HepG2 (cell line): Measurements from ENCODE around the gene LRRC45. TPM values are rescaled to one million over a fixed set of nuclear protein-coding genes. Genes with fewer than 3 reads are reported as not detected.

Source experiments
- DNMT1 ChIP-seq: sonication (generic); formaldehyde crosslinking; IDR thresholded peaks from 2 replicates; pipeline ENCODE4 v1.5.1; 2020; ENCODE audit warnings: mild to moderate bottlenecking, missing genetic modification reagents
- FOSL2 ChIP-seq: sonication (generic); formaldehyde crosslinking; IDR thresholded peaks from 2 replicates; pipeline ENCODE4 v1.4.0; 2020; ENCODE audit warnings: missing genetic modification reagents
- HDAC2 ChIP-seq: sonication (generic); formaldehyde crosslinking; IDR thresholded peaks from 2 replicates; pipeline ENCODE4 v1.4.0; 2020; ENCODE audit warnings: missing genetic modification reagents
- HMG20A ChIP-seq: IDR thresholded peaks from 2 replicates; pipeline ENCODE4 v1.6.1; 2016; ENCODE audit warnings: borderline replicate concordance
- IKZF4 ChIP-seq: sonication (generic); formaldehyde crosslinking; IDR thresholded peaks from 2 replicates; pipeline ENCODE4 v1.5.1; 2020; ENCODE audit warnings: borderline replicate concordance, mild to moderate bottlenecking, low read depth, missing genetic modification reagents; ENCODE audit errors: not compliant biosample characterization
- MED13 ChIP-seq: sonication (generic); formaldehyde crosslinking; IDR thresholded peaks from 2 replicates; pipeline ENCODE4 v1.5.0; 2020; ENCODE audit warnings: missing genetic modification reagents
- PAX8 ChIP-seq: sonication (generic); formaldehyde crosslinking; IDR thresholded peaks from 2 replicates; pipeline ENCODE4 v1.8.0; 2022; ENCODE audit warnings: mild to moderate bottlenecking, missing genetic modification reagents, borderline replicate concordance
- PCBP2 ChIP-seq: fragments of 200-400 bp; formaldehyde crosslinking; optimal IDR thresholded peaks from 2 replicates; pipeline ENCODE3; 2018; ENCODE audit warnings: low read length, low read depth; ENCODE audit not compliant: poor library complexity, severe bottlenecking
- SETDB1 ChIP-seq: sonication (generic); formaldehyde crosslinking; IDR thresholded peaks from 2 replicates; pipeline ENCODE4 v1.5.1; 2020; ENCODE audit warnings: missing genetic modification reagents, mild to moderate bottlenecking, borderline replicate concordance
- SSRP1 ChIP-seq: IDR thresholded peaks from 2 replicates; pipeline ENCODE4 v1.6.1; 2016; ENCODE audit warnings: control low read depth
- TBX2 ChIP-seq: sonication (generic); formaldehyde crosslinking; IDR thresholded peaks from 2 replicates; pipeline ENCODE4 v1.5.0; 2020; ENCODE audit warnings: missing genetic modification reagents, mild to moderate bottlenecking, borderline replicate concordance
- TFDP1 ChIP-seq: IDR thresholded peaks from 2 replicates; pipeline ENCODE4 v1.6.1; 2016; ENCODE audit warnings: missing compliant biosample characterization, missing genetic modification reagents, borderline replicate concordance
- ZBTB1 ChIP-seq: sonication (generic); formaldehyde crosslinking; IDR thresholded peaks from 2 replicates; pipeline ENCODE4 v1.4.0; 2020; ENCODE audit warnings: missing genetic modification reagents, borderline replicate concordance
- ZBTB39 ChIP-seq: sonication (generic); formaldehyde crosslinking; IDR thresholded peaks from 2 replicates; pipeline ENCODE4 v1.5.0; 2020; ENCODE audit warnings: missing genetic modification reagents
- ZBTB44 ChIP-seq: sonication (generic); formaldehyde crosslinking; IDR thresholded peaks from 2 replicates; pipeline ENCODE4 v1.4.0; 2020; ENCODE audit warnings: missing genetic modification reagents
- ZFYVE20 ChIP-seq: sonication (generic); formaldehyde crosslinking; IDR thresholded peaks from 2 replicates; pipeline ENCODE4 v1.8.0; 2023; ENCODE audit warnings: low read depth, mild to moderate bottlenecking, moderate library complexity, missing genetic modification reagents, borderline replicate concordance
- ZNF225 ChIP-seq: sonication (generic); formaldehyde crosslinking; IDR thresholded peaks from 2 replicates; pipeline ENCODE4 v1.4.0; 2020; ENCODE audit warnings: mild to moderate bottlenecking, missing genetic modification reagents
- ZNF33B ChIP-seq: sonication (generic); formaldehyde crosslinking; IDR thresholded peaks from 2 replicates; pipeline ENCODE4 v1.5.1; 2020; ENCODE audit warnings: mild to moderate bottlenecking, missing genetic modification reagents
- ZNF484 ChIP-seq: sonication (generic); formaldehyde crosslinking; IDR thresholded peaks from 2 replicates; pipeline ENCODE4 v1.5.1; 2020; ENCODE audit warnings: mild to moderate bottlenecking, low read depth, missing genetic modification reagents, borderline replicate concordance
- ZNF687 ChIP-seq: sonication (generic); formaldehyde crosslinking; IDR thresholded peaks from 2 replicates; pipeline ENCODE4 v1.5.1; 2020; ENCODE audit warnings: mild to moderate bottlenecking, missing genetic modification reagents, moderate library complexity
- polyA plus RNA-seq, 8 experiments: library from polyadenylated mRNA; depleted of rRNA in 3 of 8; stranded (reverse) in 7 of 8; unstranded in 1 of 8; fragments of >200 nt; fragmentation: Illumina TruSeq in 4 of 8; extraction: Trizol in 4 of 8; gene quantifications; 2 replicates each; pipeline versions ENCODE4 v1.2.1 to v1.2.3, GENCODE V29; 2011 to 2016; ENCODE audit warnings: low read depth in 4 of 8, missing spikeins in 1 of 8, mixed read lengths in 1 of 8; ENCODE audit not compliant: insufficient read depth in 1 of 8
- total RNA-seq, 5 experiments: library from RNA; depleted of rRNA; stranded (reverse); fragments of >200 nt; fragmentation: Illumina TruSeq; extraction: Trizol; gene quantifications; 2 replicates each; pipeline ENCODE4 v1.2.3, GENCODE V29; 2016; ENCODE audit warnings: low read depth in 1 of 5

Gene LRRC45
- total and polyA plus RNA-seq, 2 of the 13 experiments (the other 11 are each of a cell fraction or from before 2014, with no cell fraction given) = 11.6 to 48.1 TPM

- TF ChIP-seq PCBP2 (no peak), HDAC2 (CRISPR knock-in tag) (no peak), ZFYVE20 (CRISPR knock-in tag) (peak; percentile 88; the same call in 1 of the 2 replicates), DNMT1 (no peak), MED13 (CRISPR knock-in tag) (no peak), ZBTB44 (no peak), TBX2 (CRISPR knock-in tag) (no peak), HMG20A (CRISPR knock-in tag) (no peak), ZNF33B (CRISPR knock-in tag) (no peak), TFDP1 (CRISPR knock-in tag) (no peak), ZNF225 (CRISPR knock-in tag) (no peak), ZBTB1 (CRISPR knock-in tag) (no peak), ZNF687 (CRISPR knock-in tag) (no peak), SSRP1 (peak; percentile 25; the same call in 1 of the 2 replicates), SETDB1 (CRISPR knock-in tag) (no peak), FOSL2 (CRISPR knock-in tag) (no peak), IKZF4 (CRISPR knock-in tag) (no peak), ZNF484 (CRISPR knock-in tag) (no peak), ZBTB39 (CRISPR knock-in tag) (0 out of 2 replicates have a peak, but pooled peaks have one; percentile 79), PAX8 (peak; percentile 39; the same call in 1 of the 2 replicates)
Measured at GRCh38 chr17:81990836-81991683, 32.0 kb upstream of the LRRC45 start (continued).
